ENCODE data around the gene MARCKS. TPM values are rescaled to one million over a fixed set of nuclear protein-coding genes. Genes with fewer than 3 reads are reported as not detected.

The MARCKS gene
- total RNA-seq, 1 donor from 2014 or later: 199 TPM

DNA sequence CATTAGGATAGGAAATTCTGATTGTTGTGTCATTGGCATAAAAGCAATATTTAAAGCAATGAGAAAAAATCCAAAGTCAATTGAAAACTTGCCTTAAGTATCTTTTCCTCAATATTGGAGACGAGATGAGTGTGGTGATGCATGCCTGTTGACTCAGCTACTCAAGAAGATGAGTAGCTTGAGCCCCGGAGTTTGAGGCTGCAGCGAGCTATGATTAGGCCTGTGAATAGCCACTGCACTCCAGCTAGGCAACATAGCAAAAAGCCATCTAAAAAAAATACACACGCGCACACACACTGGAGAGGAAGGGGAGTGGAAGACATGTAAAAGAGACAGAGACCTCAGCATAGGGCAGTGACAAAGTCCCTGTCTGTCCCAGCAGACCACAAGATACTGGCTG lies 9.7 kb upstream of the MARCKS start:
- intact Hi-C loops (cut with DNase I): no loop called here
- DNase-seq (ENCODE audit: low spot score) (no peak), ATAC-seq (no peak)

- ATAC-seq (no peak), DNase-seq (ENCODE audit: low spot score) (no peak)
- intact Hi-C loops (cut with DNase I): no loop called here
These were observed 8.9 kb upstream of the MARCKS start for GRCh38 chr6:113848280-113848679.

- ATAC-seq (no peak), DNase-seq (ENCODE audit: low spot score) (no peak)
- intact Hi-C loops (cut with DNase I): no loop called here
These were observed 8.3 kb upstream of the MARCKS start for GRCh38 chr6:113848811-113849210.

- ATAC-seq: no peak
- intact Hi-C loops (cut with DNase I): no loop called here
- DNase-seq (ENCODE audit: low spot score): no peak
These were observed 3.9 kb upstream of the MARCKS start for GRCh38 chr6:113853252-113853651.

DNA sequence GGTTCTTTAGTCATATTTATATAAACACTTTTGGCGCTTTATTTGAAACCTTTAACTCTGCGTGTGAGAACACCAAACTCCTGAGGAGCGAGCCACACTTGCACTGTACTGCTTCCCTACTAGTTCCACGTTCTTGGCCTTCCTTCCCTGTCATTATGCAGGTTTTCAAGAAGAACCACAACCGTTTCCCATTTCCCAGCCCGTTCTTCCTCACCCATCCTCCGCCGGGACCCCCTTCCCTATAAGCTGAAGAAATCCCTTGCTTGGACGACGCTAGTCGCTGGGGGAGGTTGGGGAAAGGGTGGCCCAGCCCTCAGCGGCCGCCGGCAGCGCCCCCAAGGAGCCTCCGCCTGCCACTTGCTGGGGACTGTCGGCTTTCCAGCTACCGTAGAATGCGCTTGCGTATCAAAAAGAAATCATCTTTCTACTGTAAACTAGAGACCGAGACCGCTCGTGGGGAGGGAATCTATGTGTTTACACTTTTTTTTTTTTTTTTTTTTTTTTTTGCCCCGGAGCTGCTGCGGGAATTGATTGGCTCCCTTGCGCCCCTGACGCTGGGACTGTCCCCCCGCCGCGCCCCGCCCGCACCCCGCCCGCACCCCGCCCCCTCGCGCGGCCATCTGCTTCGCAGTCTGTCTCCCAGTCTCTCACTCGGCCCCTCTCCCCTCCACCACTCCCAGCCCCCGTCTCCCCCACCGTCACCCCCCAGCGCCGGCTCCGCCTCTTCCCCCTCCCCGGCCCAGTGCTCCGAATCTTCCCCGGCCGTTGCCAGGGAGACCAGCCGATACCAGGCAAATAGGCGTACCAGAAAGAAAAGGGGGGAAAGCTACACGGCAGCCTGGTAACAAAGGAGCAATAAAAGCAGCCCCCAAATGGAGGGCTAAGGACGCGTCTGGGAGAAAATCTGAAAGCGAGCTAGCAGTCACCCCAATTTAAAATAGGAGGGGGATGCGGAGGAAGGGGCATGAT lies 2.3 kb upstream of the MARCKS start:
- DNase-seq (ENCODE audit: low spot score) (peak; percentile 89), ATAC-seq (peak; percentile 66)
- intact Hi-C loops (cut with DNase I): no loop called here

DNA sequence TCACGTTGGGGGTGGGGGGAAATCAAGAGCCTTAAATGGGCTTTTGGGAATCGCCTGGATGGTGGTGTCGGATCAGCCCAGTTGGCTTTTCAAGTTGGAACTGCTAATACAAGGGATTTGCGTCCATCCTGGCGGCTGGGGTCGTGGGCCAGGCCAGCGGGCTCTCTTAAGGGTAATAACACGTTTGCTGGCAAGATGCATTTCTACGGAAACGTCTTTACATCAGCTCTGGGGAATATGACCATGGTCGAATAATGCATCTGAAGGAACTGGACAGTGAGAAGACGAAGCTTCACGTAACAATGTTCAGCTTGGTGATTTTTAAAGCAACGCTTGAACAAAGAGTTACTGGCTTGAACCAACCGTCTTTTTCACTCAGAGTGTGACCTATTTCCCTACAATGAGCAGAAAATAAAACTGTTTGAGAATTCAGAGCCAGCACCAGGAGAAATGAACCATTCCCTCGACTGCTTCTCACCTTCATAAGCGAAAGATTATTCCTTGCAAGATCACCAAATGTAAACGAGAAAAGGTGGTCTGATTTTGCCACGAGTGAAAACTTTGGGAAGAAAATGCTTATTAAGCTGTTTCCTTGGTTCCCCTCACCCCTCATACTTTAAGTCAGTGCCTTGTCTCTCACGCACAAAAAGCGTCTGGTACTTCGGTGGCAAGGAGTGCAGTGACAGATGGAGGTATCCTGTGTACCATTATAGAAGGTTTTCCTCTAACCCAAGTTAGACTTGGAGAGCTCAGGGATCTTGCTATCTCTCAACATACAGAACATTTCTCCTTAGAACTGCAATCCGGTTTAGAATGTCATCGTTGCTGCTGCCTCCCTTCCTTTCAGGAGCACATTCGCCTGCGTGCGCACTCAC lies 1.4 kb upstream of the MARCKS start:
- intact Hi-C loops (cut with DNase I): no loop called here
- no peak for ATAC-seq
- DNase-seq (ENCODE audit: low spot score): peak; percentile 65

DNA sequence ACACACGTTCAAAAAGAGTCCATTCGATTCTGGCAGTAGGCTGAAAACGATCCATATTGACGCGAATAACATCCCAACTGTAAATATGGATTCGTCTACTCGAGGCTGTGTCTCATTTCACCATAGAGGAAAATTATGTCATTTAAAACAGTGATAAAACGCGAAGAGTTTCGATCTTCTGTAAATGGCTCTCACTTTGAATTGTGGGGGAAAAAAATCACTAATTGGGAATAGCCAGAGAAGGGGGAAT lies 845 bp upstream of the MARCKS start:
- no peak for DNase-seq (ENCODE audit: low spot score)
- intact Hi-C loops (cut with DNase I): no loop called here
- no peak for ATAC-seq

- DNase-seq (ENCODE audit: low spot score) (peak; percentile 78), ATAC-seq (peak; percentile 42)
- intact Hi-C loops (cut with DNase I): no loop called here
These were observed 673 bp downstream of the MARCKS start for GRCh38 chr6:113857556-113858479.

DNA sequence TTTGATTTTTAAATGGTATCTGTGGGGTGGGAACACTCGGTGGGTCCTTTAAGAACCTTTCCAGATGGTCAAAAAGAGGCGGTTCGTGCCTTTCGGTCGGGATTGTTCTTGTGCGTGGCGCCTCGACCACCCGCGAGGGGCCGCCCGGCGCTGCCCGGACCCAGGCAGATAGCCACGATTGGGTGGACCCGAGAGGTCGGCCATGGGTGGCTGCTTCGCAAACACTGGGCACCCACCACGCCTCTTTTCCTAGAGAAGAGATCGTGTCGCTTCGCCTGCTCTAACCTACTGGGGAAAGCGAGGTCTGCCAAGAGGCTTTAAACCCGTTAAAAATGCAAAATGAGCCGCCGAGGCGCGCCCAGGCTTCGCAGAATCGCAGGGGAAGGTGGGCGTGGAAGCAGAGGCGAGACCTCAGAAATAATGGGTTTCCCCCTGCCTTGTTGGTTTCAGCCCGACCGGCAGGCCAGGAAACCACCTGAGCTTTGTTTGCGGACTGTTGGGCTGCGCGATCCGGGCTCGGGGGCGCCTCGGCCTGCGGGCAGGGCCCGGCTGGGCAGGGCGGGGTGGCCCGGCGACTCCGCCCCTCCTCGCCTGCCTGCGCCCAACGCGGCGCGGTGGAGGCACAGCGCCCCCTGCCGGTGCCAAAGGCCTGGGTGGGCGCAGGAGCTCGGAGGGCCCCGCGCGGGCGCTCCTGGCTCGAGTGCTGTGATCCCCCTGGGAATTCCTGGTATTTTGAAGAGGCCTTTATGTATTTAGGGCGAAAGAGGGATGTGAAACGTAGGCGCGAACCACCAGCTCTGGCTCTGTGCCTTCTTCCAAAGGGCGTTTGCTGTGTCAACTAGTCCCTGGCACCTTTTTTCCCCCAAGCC lies 1.6 kb downstream of the MARCKS start:
- intact Hi-C loops (cut with DNase I): no loop called here
- ATAC-seq: peak; percentile 80
- DNase-seq (ENCODE audit: low spot score): peak; percentile 95

DNA sequence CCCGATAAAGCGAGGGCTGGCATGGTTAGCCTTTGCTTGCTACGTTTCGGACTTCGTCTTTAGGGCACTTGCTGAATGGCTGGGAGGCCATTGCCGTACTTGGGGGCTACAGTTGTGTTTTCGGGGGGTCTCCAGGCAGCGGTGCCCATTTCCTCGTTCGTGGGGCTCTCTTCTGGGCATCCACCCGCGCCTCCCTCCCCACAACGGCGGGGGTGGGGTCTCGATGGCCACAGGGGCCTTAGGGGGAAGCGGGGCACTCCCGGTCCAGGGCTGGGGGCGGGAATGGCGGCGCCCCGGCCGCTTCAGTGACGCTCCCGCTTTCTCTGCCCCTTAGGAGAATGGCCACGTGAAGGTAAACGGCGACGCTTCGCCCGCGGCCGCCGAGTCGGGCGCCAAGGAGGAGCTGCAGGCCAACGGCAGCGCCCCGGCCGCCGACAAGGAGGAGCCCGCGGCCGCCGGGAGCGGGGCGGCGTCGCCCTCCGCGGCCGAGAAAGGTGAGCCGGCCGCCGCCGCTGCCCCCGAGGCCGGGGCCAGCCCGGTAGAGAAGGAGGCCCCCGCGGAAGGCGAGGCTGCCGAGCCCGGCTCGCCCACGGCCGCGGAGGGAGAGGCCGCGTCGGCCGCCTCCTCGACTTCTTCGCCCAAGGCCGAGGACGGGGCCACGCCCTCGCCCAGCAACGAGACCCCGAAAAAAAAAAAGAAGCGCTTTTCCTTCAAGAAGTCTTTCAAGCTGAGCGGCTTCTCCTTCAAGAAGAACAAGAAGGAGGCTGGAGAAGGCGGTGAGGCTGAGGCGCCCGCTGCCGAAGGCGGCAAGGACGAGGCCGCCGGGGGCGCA lies 2.4 kb downstream of the MARCKS start:
- no peak for ATAC-seq
- intact Hi-C loops (cut with DNase I): no loop called here
- peak; percentile 75 for DNase-seq (ENCODE audit: low spot score)

DNA sequence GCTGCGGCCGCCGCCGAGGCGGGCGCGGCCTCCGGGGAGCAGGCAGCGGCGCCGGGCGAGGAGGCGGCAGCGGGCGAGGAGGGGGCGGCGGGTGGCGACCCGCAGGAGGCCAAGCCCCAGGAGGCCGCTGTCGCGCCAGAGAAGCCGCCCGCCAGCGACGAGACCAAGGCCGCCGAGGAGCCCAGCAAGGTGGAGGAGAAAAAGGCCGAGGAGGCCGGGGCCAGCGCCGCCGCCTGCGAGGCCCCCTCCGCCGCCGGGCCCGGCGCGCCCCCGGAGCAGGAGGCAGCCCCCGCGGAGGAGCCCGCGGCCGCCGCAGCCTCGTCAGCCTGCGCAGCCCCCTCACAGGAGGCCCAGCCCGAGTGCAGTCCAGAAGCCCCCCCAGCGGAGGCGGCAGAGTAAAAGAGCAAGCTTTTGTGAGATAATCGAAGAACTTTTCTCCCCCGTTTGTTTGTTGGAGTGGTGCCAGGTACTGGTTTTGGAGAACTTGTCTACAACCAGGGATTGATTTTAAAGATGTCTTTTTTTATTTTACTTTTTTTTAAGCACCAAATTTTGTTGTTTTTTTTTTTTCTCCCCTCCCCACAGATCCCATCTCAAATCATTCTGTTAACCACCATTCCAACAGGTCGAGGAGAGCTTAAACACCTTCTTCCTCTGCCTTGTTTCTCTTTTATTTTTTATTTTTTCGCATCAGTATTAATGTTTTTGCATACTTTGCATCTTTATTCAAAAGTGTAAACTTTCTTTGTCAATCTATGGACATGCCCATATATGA lies 3.2 kb downstream of the MARCKS start:
- intact Hi-C loops (cut with DNase I): no loop called here
- no peak for ATAC-seq
- peak; percentile 76 for DNase-seq (ENCODE audit: low spot score)

- intact Hi-C loops (cut with DNase I): no loop called here
These were observed 5.0 kb downstream of the MARCKS start for GRCh38 chr6:113862112-113862511.

GRCh38 chr6:113870917-113871316 lies 13.8 kb downstream of the MARCKS start:
- intact Hi-C loops (cut with DNase I): no loop called here
- DNase-seq (ENCODE audit: low spot score) (no peak), ATAC-seq (no peak)

More at GRCh38 chr6:113862112-113862511, 5.0 kb downstream of the MARCKS start:
- ATAC-seq (no peak), DNase-seq (ENCODE audit: low spot score) (no peak)

DNA sequence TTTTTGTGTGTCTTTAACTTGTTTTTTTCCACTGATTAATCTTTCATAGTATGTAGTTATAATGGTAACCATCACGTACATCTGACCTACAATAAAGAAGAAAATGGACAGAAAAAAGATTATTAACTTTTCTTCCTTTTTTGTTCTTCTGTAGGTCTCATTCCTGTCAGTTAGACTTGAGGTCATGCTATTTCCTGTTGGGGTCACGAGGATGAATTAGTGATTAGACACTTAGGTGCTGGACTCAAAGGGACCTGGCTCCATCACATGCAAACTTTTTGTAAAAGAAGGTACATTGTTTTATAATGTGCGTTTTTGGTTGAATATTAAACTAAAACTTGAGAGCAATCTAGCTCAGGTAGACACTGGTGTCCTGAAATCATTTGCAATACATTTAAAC lies 14.8 kb downstream of the MARCKS start:
- DNase-seq (ENCODE audit: low spot score) (no peak), ATAC-seq (no peak)
- intact Hi-C loops (cut with DNase I): no loop called here

GRCh38 chr6:113873043-113873667 lies 16.0 kb downstream of the MARCKS start:
- ATAC-seq (peak; percentile 69), DNase-seq (ENCODE audit: low spot score) (peak; percentile 60)
- intact Hi-C loops (cut with DNase I): no loop called here

GRCh38 chr6:113875470-113875869 lies 18.3 kb downstream of the MARCKS start:
- intact Hi-C loops (cut with DNase I): no loop called here
- ATAC-seq (no peak), DNase-seq (ENCODE audit: low spot score) (no peak)
